ENCODE measurements around the gene EIF2B2.

Gene EIF2B2

GRCh38 chr14:75059642-75060041 is 56.9 kb downstream of the EIF2B2 start:
- TF ChIP-seq SIN3A (IDR thresholded peaks at IDR 0.05; ENCODE audit: borderline replicate concordance, insufficient read depth, low read length) (no peak), POLR2AphosphoS5 (IDR thresholded peaks at IDR 0.05; ENCODE audit: low read depth, low read length) (no peak), FOXP2 (optimal IDR thresholded peaks at IDR 0.05; ENCODE audit: borderline replicate concordance, extremely low read depth, extremely low read length, insufficient read depth) (no peak), TAF1 (IDR thresholded peaks at IDR 0.05; ENCODE audit: borderline replicate concordance, insufficient read depth, low read length) (no peak)
- TF ChIP-seq, protein P1, sequence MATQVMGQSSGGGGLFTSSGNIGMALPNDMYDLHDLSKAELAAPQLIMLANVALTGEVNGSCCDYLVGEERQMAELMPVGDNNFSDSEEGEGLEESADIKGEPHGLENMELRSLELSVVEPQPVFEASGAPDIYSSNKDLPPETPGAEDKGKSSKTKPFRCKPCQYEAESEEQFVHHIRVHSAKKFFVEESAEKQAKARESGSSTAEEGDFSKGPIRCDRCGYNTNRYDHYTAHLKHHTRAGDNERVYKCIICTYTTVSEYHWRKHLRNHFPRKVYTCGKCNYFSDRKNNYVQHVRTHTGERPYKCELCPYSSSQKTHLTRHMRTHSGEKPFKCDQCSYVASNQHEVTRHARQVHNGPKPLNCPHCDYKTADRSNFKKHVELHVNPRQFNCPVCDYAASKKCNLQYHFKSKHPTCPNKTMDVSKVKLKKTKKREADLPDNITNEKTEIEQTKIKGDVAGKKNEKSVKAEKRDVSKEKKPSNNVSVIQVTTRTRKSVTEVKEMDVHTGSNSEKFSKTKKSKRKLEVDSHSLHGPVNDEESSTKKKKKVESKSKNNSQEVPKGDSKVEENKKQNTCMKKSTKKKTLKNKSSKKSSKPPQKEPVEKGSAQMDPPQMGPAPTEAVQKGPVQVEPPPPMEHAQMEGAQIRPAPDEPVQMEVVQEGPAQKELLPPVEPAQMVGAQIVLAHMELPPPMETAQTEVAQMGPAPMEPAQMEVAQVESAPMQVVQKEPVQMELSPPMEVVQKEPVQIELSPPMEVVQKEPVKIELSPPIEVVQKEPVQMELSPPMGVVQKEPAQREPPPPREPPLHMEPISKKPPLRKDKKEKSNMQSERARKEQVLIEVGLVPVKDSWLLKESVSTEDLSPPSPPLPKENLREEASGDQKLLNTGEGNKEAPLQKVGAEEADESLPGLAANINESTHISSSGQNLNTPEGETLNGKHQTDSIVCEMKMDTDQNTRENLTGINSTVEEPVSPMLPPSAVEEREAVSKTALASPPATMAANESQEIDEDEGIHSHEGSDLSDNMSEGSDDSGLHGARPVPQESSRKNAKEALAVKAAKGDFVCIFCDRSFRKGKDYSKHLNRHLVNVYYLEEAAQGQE (IDR thresholded peaks at IDR 0.05; ENCODE audit: insufficient read depth in 1 of 2, low read depth in 2 of 2, low read length in 2 of 2): no peak

- TF ChIP-seq POLR2AphosphoS5 (IDR thresholded peaks at IDR 0.05; ENCODE audit: low read depth, low read length): no peak
- TF ChIP-seq, protein P1 (IDR thresholded peaks at IDR 0.05; ENCODE audit: insufficient read depth in 1 of 2, low read depth in 2 of 2, low read length in 2 of 2): no peak
- TF ChIP-seq TAF1 (IDR thresholded peaks at IDR 0.05; ENCODE audit: borderline replicate concordance, insufficient read depth, low read length): no peak
- no peak for TF ChIP-seq FOXP2 (optimal IDR thresholded peaks at IDR 0.05; ENCODE audit: borderline replicate concordance, extremely low read depth, extremely low read length, insufficient read depth)
- TF ChIP-seq SIN3A (IDR thresholded peaks at IDR 0.05; ENCODE audit: borderline replicate concordance, insufficient read depth, low read length): no peak
These were observed 57.7 kb downstream of the EIF2B2 start for GRCh38 chr14:75060420-75060819.

All from PFSK-1 (cell line).